Osteocyte (in vitro differentiated cells): ENCODE results near the gene UBAC2. TPM values are rescaled to one million over a fixed set of nuclear protein-coding genes. Genes with fewer than 3 reads are reported as not detected.

ENCODE experiments used
- DNase-seq: peaks from one replicate; pipeline ENCODE4 v3.0.0; 2021; ENCODE audit warnings: mixed read lengths; ENCODE audit not compliant: unreplicated experiment; ENCODE audit errors: extremely low spot score
- H3K27ac Mint-ChIP-seq: one replicate; pipeline ENCODE4 v1.8.0; 2021; ENCODE audit warnings: mild to moderate bottlenecking, mixed read lengths; ENCODE audit not compliant: unreplicated experiment
- H3K27me3 Mint-ChIP-seq: one replicate; pipeline ENCODE4 v1.8.0; 2021; ENCODE audit warnings: mixed read lengths; ENCODE audit not compliant: unreplicated experiment
- H3K36me3 Mint-ChIP-seq: one replicate; pipeline ENCODE4 v1.8.0; 2021; ENCODE audit warnings: mixed read lengths; ENCODE audit not compliant: unreplicated experiment
- H3K4me1 Mint-ChIP-seq: one replicate; pipeline ENCODE4 v1.8.0; 2021; ENCODE audit warnings: mixed read lengths; ENCODE audit not compliant: unreplicated experiment
- H3K4me3 Mint-ChIP-seq: one replicate; pipeline ENCODE4 v1.8.0; 2021; ENCODE audit warnings: mild to moderate bottlenecking, moderate library complexity, mixed read lengths; ENCODE audit not compliant: unreplicated experiment
- H3K9me3 Mint-ChIP-seq: one replicate; pipeline ENCODE4 v1.8.0; 2021; ENCODE audit warnings: mixed read lengths; ENCODE audit not compliant: unreplicated experiment
- total RNA-seq: library from RNA; stranded (reverse); gene quantifications from 2 replicates; pipeline ENCODE4 v1.2.1, GENCODE V29; 2021
- TF ChIP-seq, protein P1 (sequence below): fragments of 200-600 bp; sonication (generic); IDR thresholded peaks from 2 replicates; pipeline ENCODE4 v1.5.0; 2021; ENCODE audit warnings: antibody characterized with exemption, mild to moderate bottlenecking, moderate library complexity

UBAC2 gene
- total RNA-seq, 1 donor from 2014 or later: 64.0 TPM

DNA sequence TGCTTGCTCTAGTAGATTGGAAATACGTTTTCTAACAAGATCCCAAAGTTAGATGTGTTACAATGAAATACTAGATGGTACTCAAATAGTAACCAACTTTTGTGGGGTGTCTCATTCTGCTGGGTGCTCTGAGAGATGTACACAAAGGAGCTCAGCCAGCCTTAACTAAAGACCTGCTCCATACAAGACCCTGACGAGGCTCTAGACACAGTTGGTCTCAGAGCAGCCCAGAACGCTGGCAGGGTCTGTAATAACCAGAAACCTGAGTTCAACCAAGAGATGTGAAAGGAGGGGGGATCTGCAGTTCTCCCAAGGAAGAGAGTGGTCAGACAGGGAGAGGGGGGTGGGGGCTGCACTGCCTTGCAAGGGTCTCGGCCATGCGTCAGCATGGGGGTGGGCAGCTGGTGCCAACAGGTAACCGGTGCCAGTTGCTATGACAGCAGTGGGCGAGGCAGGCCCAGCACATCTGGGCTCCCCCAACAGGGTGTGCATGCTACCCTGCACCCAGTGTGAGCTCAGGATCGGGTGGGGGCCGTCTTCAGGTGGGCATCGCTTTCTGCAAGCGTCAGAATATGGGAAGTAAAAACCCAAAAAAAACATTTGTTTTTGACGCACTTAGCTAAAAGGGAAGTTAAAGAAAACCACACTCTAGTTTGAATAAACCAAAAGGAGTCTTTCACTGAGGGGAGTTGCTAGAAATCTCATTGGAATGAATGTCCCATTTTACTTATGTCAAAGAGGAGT, 174.5 kb downstream of the UBAC2 start:
- H3K4me3 Mint-ChIP-seq: no peak overlapping the region
- H3K9me3 Mint-ChIP-seq: no peaks in the 10 kb centered on the region
- H3K4me1 Mint-ChIP-seq: no peaks in the 10 kb centered on the region
- DNase-seq: peak; percentile 57
- peaks cover 42% of the 10 kb centered on the region for H3K36me3 Mint-ChIP-seq
- no peak overlapping the region for H3K27ac Mint-ChIP-seq
- TF ChIP-seq, protein P1, sequence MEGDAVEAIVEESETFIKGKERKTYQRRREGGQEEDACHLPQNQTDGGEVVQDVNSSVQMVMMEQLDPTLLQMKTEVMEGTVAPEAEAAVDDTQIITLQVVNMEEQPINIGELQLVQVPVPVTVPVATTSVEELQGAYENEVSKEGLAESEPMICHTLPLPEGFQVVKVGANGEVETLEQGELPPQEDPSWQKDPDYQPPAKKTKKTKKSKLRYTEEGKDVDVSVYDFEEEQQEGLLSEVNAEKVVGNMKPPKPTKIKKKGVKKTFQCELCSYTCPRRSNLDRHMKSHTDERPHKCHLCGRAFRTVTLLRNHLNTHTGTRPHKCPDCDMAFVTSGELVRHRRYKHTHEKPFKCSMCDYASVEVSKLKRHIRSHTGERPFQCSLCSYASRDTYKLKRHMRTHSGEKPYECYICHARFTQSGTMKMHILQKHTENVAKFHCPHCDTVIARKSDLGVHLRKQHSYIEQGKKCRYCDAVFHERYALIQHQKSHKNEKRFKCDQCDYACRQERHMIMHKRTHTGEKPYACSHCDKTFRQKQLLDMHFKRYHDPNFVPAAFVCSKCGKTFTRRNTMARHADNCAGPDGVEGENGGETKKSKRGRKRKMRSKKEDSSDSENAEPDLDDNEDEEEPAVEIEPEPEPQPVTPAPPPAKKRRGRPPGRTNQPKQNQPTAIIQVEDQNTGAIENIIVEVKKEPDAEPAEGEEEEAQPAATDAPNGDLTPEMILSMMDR: no peak
- H3K27me3 Mint-ChIP-seq: no peaks in the 10 kb centered on the region

DNA sequence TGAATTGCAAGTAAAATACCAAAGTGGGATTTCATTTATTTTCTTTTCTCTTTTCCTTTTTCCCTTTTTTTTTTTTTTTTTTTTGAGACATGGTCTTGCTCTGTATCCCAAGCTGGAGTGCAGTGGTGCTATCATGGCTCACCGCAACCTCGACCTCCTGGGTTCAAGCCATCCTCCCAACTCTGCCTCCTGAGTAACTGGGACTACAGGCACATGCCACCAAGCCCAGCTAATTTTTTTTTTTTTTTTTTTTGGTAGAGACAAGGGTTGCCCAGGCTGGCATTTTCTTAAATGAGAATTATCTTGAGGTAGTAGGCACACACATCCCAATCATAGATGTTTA, 175.1 kb downstream of the UBAC2 start:
- no peak for DNase-seq
- Mint-ChIP-seq H3K4me1 (no peaks in the 10 kb centered on the region), H3K27me3 (no peaks in the 10 kb centered on the region), H3K27ac (no peak overlapping the region), H3K9me3 (no peaks in the 10 kb centered on the region), H3K4me3 (no peak overlapping the region), H3K36me3 (peaks cover 38% of the 10 kb centered on the region)
- TF ChIP-seq, protein P1: no peak

DNA sequence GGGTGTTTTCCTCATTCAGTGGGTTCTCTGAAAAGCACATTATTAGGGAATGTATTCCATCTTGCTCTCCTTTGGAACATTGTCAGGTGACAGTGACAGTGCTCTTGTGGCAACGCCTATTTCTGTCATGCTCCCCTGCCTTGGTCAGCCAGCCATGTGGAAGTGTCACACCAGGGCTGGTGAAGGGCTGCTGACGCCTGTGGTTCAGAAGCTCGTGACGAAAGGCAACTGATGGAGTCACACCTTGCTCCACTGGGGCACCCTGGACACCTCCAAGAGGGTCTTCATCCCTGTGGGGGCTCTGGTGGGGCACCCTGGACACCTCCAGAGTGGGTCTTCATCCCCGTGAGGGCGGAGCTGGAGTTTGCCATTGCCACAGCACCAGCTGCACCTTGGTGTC, 175.5 kb downstream of the UBAC2 start:
- Mint-ChIP-seq H3K4me3 (no peak overlapping the region), H3K36me3 (peaks cover 33% of the 10 kb centered on the region), H3K9me3 (no peaks in the 10 kb centered on the region), H3K27ac (no peak overlapping the region), H3K4me1 (no peaks in the 10 kb centered on the region), H3K27me3 (no peaks in the 10 kb centered on the region)
- TF ChIP-seq, protein P1: no peak
- peak; percentile 56 for DNase-seq

DNA sequence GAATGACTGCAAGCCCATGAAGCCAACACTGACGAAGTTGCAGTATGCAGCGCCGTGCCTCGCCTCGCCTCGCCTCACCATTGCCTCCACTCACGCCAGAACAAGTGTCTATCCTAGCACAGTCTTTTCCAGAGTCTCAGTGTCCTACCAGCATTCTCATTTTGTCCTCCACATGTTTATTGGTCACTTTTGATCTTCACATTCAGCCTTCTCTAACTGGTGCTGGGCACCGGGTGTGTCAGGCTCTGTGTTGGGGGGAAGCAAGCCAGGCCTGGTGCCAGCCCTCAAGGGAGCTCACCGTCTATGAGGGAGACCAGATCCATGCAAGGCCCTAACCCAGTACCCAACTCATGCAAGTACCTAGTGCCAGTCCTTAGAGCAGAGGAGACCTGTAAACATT, 176.3 kb downstream of the UBAC2 start:
- TF ChIP-seq, protein P1: no peak
- H3K36me3 Mint-ChIP-seq: peaks cover 30% of the 10 kb centered on the region
- H3K4me1 Mint-ChIP-seq: no peaks in the 10 kb centered on the region
- no peak overlapping the region for H3K4me3 Mint-ChIP-seq
- no peak overlapping the region for H3K27ac Mint-ChIP-seq
- H3K9me3 Mint-ChIP-seq: no peaks in the 10 kb centered on the region
- peak; percentile 69 for DNase-seq
- no peaks in the 10 kb centered on the region for H3K27me3 Mint-ChIP-seq

DNA sequence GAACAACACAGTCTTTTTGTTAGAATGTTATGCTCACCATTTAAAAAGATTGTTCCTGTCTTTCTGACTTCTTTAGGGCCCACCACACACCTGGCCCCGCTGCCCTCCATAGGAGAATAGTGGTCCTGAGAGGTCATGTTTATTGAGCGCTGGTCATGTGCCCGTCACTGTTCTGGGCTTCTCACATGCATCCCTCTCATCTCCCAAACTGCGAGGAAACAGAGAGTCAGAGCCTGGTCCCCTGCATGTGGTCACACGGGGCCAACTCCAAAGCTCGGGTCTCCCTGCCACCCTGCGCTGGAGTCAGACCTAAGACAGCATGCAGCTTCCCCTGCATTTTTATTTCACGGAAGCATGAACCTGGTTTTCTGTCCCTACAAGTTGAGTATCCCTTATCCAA, 177.0 kb downstream of the UBAC2 start:
- Mint-ChIP-seq H3K27ac (no peak overlapping the region), H3K36me3 (peaks cover 27% of the 10 kb centered on the region), H3K4me3 (no peak overlapping the region), H3K9me3 (no peaks in the 10 kb centered on the region), H3K27me3 (no peaks in the 10 kb centered on the region), H3K4me1 (peaks cover 5% of the 10 kb centered on the region)
- TF ChIP-seq, protein P1: no peak
- peak; percentile 57 for DNase-seq
